HG02943 (cell line): ENCODE measurements around the gene SLC25A53.
A peak's percentile ranks its signal among the peaks of the same experiment; 100 is the strongest.

Experiments
- ATAC-seq: cut with Tn5 transposase; IDR thresholded peaks from one replicate; pipeline ENCODE4 v1.9.1; 2021; ENCODE audit warnings: mild to moderate bottlenecking, low read depth, moderate library complexity; ENCODE audit not compliant: unreplicated experiment

The SLC25A53 gene, protein sequence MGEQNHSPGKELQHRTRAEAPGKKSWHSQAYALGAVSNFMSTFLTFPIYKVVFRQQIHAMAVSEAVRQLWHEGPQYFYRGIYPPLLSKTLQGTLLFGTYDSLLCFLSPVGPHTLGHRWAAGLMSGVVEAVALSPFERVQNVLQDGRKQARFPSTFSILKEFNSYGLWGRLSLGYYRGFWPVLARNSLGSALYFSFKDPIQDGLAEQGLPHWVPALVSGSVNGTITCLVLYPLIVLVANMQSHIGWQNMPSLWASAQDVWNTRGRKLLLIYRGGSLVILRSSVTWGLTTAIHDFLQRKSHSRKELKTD

DNA sequence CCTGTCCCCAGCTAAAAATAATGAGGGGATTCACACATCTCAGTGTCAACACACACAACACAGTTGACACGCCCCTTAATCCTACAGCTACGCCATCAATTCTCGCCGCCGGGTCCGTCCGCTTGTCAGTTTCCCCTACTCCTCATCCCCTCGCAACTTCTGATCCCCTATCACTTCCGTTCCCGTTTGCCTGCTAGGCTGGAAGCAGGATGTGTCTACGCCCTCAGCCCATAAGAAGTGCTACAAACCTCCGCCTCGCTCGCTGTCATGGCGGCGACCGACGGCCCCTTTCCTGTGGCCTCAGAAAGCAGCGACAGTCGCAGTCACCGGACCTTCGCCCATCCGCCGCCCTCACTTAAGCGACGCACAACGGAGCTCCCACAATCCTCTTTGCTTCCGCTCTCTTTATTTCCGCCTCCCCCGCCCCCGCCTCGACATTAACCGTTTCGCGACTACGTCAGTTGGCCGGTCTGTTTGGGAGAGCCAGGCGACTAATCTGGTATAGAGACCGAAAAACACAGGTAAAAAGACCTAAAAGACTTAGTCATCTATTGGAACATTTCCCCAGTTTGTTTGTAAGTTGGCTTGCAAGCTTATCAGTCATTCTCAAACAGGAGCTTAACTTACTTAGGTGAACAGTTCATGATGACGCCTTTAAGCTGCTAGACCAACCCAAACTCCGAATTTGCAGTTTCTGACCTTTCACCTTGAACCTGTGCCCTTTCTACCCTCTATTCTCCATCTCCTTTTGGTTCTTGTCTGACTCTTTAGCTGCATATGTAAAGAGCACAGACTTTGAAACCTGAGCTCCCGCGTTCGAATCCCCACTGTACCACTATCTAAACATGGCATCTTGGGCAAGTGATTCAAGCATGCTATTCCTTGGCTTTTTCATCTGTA lies at the start of gene SLC25A53:
Gene SLC25A53, minus strand, starts transcription at position 380 of the 900 bp plus-strand sequence. CDS start 51,752 bp downstream, outside the sequence.
- peak; percentile 86 for ATAC-seq

- no peak for ATAC-seq
These were observed 48.7 kb upstream of the SLC25A53 start for GRCh38 chrX:104205548-104205947.

- peak; percentile 72 for ATAC-seq
These were observed 38.8 kb upstream of the SLC25A53 start for GRCh38 chrX:104195489-104196084.

DNA sequence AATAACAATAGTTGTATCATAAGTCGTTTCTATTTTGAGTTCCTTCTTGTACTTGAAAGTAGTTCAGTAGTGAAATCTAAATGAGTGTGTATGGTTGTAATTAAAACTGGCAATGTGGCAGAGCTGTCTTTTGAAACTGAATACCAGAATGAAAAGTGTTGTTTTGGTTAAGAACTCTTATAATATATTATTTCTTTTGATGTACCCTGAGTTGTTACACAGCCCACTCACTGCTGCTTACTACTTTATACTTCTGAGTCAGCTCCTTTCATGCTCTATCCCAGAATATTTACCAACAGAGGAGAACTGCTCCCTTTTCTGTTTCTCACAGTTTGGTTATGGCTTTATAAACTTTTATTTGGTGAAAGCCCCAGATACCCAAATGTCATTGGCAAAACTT lies 38.2 kb upstream of the SLC25A53 start:
- ATAC-seq, result no peak

DNA sequence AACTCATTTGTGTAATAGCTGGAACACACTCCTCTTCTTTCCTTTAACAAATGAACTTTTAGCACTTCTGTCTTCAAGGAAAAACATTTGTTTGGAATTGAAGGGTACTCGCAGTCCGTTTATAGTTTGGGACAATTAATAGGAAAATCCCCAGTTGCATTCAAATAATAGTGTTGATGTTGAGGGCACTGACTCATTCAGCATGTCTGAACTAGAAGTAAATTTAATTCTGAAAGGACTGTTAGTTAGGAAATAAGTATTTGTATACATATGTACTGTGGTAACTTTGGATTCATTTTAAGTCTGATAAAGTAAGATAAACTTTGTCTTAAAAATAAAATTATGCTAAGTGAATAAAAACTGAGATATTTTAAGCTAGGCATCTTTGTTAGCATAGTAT lies 36.7 kb upstream of the SLC25A53 start:
- ATAC-seq, result no peak

- ATAC-seq, result no peak
These were observed 33.0 kb upstream of the SLC25A53 start for GRCh38 chrX:104189837-104190236.

DNA sequence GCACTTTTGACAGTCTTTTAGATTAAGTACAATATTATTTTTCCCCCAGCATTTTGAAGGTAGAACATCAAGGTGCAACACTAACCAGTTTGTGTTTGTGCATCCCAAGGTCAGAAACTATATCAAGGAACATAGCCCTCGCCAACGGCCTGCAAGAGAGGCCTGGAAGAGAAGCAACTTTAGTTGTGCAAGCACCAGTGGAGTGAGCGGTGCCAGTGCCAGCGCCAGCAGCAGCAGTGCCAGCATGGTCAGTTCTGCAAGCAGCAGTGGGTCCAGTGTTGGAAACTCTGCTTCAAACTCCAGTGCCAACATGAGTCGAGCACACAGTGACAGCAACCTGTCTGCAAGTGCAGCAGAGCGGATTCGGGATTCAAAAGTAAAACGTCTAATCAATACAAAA lies 31.1 kb upstream of the SLC25A53 start:
- ATAC-seq, result no peak

DNA sequence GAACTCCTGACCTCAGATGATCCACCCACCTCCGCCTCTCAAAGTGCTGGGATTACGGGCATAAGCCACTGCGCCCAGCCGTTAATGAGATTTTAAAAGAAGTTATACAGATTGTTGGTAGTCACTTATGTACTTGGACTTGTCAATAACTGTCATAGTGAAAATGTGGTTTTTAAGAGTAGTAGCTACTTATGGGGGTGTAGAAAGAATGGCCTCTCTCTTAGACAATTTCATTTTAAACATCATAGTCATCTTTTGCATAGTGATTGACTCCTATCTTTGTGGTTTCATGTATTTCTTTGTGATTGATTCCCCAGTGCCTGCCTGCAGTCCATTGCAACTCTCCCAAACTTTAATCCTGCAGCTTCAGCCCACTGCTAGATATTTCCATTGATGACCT lies 26.9 kb upstream of the SLC25A53 start:
- ATAC-seq, result no peak

- ATAC-seq, result no peak
These were observed 17.0 kb upstream of the SLC25A53 start for GRCh38 chrX:104173841-104174240.

DNA sequence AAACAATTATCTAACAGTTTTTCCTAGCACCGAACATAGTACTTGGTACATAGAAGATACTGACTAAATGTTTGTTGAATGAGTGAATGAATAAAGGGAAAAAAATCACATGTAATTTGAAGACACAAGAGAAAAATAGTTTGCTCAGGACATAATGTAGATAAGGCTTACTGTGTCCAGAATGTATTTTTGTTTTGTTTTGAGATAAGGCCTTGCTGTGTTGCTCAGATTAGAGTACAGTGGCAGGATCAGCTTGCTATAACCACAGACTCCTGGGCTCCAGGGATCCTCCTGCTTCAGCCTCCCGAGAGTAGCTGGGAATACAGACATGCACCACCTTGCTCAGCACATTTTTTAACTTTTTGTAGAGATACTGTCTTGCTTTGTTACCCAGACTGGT lies 16.0 kb upstream of the SLC25A53 start:
- no peak for ATAC-seq

DNA sequence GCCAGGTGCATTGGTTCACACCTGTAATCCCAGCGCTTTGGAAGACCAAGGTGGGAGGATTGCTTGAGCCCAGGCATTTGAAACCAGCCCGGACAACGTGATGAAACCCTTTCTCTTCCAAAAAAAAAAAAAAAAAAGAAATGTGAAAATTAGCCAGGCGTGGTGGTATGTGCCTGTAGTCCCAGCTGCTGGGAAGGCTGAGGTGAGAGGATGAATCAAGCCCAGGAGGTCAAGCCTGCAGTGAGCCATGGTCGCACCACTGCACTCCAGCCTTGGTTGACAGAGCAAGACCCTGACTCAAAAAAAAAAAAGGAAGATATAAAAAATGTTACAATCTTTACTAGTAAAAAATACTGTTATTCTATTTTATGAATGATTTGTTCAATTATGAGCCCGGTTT lies 15.3 kb upstream of the SLC25A53 start:
- ATAC-seq, result no peak

DNA sequence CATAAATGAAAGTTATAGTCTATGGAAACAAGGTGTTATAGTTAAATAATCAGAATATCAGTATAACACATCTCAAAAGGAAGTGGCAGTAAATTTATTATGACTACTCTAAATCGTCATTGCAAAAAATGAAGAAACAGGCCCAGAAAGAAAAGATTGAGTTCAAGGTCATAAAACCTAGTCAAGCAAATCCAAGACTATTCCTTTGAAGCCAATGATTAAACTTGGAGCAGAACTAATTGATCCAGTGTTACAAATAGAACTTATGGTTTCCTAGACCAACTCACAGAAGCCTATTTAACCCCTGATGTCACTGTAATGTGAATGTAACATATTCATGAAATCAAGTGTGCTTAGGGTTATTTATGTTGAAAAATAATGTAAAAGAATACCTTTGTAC lies 11.3 kb upstream of the SLC25A53 start:
- no peak for ATAC-seq

DNA sequence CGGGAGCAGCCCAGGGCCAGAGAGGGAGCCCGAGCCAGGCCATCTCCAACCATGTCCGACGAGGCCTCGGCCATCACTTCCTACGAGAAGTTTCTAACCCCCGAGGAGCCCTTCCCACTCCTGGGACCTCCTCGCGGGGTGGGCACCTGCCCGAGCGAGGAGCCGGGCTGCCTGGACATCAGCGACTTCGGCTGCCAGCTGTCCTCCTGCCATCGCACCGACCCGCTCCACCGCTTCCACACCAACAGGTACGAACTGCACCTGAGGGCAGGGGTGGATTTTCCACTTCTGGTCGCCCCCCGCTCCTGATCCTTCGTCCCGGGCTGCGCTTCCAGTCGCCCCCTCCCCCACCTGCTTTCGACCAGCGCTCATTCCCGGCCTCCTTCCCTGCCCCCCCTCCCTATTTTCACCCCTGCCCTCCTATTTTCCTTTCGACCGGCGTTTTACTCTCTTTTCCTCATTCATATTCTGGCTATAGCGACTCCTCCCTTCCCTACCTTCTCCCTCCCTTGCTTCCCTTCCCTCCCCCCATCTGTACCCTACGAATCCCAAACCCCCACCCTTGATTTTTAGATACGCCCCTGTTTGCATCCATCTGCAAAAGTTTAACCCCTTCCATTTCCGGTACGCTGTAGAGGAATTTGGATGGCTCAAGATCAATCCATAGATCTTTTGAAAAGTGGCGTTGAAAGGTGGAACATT lies 10.1 kb upstream of the SLC25A53 start:
- ATAC-seq, result no peak

DNA sequence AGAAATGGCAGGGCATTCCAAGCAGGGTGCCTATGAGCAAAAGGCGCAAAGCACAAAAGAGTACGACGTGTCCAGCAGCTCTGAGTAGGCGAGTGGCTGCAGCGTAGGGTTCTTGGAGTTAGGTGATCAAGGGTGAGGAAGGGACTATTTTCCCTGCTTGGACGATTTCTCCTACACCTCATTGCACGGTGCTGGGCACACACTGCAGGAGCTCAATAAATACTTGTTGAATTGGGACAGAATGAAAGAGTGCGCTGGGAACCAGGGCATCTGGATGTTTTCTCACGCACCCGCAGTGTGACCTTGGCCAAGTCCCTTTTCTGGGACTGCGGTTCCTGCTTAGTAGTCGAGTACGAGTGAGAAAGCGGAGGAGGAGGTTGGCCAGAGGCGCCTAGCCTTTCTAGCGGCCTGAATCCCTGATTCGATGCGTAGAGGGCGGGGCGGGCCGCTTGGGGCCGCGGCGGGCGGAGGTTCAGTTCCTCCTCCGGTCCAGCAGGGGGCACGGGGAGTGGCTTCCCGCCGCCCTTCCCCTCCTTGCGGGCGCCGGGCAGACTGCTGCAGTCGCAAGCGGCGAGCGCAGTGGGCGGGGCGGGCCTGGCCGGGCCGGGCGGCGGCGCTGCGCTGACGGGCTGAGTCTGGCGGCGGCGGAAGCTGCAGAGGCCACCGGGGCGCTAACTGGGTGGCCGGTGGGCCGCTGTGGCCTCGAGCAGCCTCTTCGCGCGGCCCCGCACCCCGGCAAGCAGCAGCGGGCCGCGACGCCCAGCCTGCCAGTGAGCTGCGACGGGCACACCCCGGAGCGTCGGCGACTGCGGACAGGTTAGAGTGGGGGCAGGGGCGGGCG lies 9.3 kb upstream of the SLC25A53 start, which contains the start of gene FAM199X:
Gene FAM199X, plus strand, starts transcription at position 560 of the 841 bp plus-strand sequence. CDS start 333 bp downstream, outside the sequence.
- ATAC-seq, result peak; percentile 90

GRCh38 chrX:104151037-104151436 lies 5.8 kb downstream of the SLC25A53 start:
- no peak for ATAC-seq

- ATAC-seq, result no peak
These were observed 15.6 kb downstream of the SLC25A53 start for GRCh38 chrX:104141087-104141760.

DNA sequence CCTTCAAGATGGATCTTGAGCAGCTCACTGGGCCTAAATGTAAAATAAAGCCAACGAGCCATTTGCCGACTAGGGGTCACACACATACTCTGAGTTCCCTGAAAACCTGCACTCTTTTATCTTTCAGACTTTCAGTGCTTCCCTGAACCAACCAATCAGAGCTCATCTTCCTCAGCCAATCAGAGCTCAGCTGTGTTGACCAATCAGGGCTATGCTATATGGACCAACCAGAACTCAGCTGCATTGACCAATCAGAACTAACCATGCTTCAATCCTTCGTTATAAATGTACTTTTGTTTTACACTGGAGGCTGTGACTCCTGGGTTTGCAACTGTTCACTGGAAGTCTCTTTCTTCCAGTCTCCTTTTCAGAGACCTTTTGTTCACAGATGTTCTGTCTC lies 19.3 kb downstream of the SLC25A53 start:
- no peak for ATAC-seq

- ATAC-seq, result peak; percentile 94
These were observed 20.4 kb downstream of the SLC25A53 start for GRCh38 chrX:104136241-104137019.
